Measurements from ENCODE around the gene CSNK1G1.
"Not testable (repeated sequence)": the region's sequence is repeated elsewhere in the genome, so short reads cannot be mapped to it uniquely, and the experiment has no call there.

The CSNK1G1 gene

DNA sequence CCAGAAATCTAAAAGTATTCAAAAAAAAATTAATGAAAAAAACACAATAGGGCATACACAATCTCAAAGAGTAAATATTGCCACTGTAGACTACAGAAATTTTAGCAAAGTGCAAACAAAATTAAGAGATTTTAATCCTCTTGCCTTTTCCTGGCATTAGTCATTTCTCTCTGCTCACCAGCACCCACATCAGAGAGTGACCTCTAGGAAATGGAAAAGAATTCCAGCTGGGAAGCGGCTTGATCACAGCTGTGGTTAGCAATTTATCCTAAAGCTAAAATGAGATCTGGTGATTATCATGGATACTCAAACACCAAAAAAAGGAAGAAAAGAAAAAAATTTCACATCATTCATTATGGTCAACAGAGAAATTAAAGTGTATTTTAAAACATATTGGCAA lies 7.5 kb downstream of the CSNK1G1 start:
- no peak for DNase-seq

DNA sequence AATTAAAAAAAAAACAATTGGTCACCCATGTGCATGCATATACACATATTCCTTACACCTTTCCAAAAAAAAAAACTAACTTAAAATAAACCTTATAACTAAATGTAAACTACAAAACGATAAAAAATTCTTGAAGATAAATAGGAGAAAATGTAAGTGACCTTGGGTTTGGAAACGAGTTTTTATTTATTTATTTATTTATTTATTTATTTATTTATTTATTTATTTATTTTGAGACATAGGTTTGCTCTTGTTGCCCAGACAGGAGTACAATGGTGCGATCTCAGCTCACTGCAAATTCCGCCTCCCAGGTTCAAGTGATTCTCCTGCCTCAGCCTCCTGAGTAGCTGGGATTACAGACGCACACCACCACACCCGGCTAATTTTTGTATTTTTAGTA lies 9.7 kb downstream of the CSNK1G1 start:
- DNase-seq, result not testable (repeated sequence)

DNA sequence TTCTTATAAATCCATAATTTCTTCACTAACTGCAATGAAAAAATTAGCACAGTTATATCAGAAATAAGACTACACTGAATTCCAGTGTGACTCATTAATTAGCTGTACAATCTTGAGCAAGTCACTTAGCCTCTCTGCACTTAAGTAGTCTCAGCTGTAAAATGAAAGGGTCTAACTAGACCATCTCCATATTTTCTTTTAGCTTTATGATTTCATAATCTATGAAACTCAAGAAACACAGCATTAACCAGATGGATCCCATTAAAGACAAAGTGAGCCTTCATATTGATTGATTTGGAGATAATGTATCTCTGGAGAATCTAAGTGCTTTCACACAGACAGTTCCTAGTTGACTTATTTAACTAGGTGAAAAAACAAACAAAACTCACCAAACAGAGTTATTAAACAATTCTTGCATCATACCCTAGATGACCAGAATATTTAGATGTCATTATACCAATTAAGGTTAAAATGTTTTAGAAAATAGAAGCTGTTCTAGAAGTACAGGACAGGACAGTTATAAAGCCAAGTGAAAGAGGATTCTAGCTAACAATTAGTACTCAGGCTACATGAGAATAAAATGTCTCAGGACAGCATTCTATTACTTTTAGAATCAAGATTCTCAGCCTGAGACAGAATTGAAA lies 11.2 kb downstream of the CSNK1G1 start:
- no peak for DNase-seq

DNA sequence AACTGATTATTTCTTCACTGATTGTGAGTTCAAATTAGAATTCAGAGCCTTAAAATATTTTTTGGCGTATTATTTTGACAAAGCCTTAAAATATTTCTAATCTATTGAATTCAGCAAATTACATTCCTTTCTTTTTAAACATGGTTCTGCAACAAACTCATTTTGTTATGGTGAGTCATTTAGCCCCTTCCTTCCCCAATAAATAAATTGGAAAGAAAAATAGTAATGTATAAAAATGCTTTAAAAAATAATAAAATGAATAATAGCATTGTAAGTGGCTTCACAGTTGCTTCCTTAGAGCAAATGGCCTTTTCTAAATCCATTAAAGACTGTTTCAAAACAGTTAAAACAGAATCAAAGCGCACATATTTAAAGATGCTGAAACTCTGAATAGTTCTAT lies 12.1 kb downstream of the CSNK1G1 start:
- DNase-seq, result no peak

DNA sequence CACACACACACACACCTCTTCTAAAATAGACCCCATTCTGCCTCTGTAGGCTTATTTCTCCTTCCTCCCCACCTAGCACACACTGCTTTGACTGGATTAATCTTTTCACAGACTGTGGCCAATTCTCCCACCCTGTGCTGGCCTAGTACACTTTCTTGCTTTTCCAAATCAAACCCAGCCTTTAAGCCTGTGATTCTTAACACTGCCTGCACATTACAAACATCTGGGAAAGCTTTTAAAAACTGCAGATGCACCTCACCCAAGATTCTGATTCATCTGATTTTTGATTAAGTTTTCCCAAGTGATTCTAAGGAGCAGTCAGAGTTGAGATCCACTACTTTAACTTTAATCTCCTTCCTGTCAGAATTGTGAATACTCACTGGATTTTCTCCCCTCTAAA lies 12.8 kb downstream of the CSNK1G1 start:
- no peak for DNase-seq

DNA sequence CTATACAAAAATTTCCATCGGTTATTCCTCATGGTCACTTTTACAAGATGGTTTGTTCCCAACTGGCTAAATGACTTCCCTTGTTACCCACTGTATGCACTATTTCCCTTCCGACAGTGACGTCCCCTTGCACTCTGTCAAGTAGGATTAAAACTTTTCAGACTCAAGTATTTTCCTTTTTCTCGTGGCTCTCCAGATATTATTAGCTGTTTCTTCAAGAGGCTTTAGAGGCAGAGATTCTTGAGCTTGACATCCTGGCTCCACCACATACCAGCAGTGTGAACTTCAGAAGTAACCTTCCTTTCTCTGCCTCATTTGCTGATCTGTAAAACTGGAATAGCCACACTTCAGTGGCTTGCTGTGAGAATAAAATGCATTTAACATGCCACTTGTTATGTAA lies 14.0 kb downstream of the CSNK1G1 start:
- DNase-seq, result no peak

DNA sequence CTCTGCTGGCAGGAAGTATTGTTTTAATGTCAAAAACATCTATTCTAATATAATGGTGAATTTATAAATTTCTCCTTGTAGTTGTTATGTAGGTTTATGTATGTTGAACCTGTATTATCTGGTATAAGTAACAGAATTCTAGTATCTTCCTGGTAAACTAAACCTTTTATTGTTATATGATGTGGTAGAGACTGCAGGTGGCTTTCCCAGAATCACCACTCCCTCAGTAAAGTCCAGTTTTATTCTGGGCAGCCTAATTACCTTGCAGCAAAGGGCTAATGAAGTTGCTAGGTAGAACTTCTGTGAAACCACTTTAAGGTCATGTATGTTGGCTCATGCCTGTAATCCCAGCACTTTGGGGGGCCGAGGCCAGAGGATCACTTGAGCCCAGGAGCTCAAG lies 15.6 kb downstream of the CSNK1G1 start:
- no peak for DNase-seq

DNA sequence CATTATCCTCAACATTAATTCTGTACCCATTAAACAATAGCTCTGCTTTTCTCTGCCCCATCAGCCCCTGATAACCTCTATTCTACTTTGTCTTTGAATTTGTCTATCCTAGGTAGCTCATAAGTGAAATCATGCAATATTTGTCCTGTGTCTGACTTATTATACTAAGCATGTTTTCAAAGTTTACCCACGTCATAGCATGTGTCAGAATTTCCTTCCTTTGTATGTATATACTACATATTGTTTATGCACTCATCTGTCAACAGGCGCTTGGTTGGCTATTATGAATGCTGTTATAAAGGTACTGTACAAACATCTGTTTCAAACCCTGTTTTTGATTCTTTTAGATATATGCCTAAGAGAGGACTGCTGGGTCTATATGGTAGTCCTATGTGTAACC lies 18.2 kb downstream of the CSNK1G1 start:
- no peak for DNase-seq

DNA sequence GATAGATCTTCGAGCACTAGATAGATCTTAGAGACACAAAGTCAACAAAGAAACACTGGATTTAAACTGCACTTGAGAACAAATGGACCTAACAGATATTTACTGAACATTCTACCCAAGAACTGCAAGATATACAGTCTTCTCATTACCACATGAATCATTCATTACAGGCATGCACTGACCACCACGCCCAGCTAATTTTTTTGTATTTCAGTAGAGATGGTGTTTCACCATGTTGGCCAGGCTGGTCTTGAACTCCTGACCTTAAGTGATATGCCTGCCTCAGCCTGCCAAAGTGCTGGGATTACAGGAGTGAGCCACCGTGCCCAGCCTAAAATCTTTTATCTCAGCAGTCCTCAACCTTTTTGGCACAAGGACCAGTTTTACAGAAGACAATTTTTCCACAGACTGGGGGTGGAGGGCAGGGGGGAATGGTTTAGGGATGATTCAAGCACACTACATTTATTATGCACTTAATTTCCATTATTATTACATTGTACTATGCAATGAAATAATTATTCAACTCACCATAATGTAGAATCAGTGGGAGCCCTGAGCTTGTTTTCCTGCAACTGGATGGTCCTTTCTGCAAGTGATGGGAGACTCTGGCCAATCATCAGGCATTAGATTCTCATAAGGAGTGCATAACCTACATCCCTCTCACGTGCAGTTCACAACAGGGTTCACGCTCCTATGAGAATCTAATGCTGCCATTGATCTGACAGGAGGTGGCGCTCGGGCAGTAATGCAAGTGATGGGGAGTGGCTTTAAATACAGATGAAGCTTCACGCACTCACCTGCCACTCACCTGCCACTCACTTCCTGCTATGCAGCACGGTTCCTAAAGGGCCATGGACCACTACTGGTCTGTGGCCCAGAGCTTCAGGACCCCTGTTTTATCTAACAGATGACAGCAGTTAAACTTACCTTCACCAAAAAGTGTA lies 21.7 kb downstream of the CSNK1G1 start:
- DNase-seq, result no peak

DNA sequence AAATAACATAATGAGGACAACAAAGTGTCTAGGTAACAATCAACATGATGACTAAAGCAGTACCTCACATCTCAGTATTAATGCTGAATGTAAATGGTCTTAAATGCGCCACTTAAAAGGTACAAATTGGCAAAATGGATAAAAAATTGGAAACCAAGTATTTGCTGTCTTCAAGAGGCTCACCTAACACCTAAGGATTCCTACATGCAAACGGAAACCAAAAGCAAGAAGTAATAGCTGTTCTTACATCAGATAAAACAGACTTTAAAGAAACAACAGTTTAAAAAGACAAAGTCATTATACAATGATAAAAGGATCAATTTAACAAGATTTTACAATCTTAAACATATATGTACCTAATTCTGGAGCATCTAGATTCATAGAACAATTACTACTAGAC lies 22.5 kb downstream of the CSNK1G1 start:
- DNase-seq, result no peak

DNA sequence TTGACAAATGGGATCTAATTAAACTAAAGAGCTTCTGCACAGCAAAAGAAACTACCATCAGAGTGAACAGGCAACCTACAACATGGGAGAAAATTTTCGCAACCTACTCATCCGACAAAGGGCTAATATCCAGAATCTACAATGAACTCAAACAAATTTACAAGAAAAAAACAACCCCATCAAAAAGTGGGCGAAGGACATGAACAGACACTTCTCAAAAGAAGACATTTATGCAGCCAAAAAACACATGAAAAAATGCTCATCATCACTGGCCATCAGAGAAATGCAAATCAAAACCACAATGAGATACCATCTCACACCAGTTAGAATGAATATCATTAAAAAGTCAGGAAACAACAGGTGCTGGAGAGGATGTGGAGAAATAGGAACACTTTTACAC lies 24.3 kb downstream of the CSNK1G1 start:
- DNase-seq, result not testable (repeated sequence)

DNA sequence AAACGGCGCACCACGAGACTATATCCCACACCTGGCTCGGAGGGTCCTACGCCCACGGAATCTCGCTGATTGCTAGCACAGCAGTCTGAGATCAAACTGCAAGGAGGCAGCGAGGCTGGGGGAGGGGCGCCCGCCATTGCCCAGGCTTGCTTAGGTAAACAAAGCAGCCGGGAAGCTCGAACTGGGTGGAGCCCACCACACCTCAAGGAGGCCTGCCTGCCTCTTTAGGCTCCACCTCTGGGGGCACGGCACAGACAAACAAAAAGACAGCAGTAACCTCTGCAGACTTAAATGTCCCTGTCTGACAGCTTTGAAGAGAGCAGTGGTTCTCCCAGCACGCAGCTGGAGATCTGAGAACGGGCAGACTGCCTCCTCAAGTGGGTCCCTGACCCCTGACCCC lies 29.0 kb downstream of the CSNK1G1 start:
- DNase-seq, result not testable (repeated sequence)

DNA sequence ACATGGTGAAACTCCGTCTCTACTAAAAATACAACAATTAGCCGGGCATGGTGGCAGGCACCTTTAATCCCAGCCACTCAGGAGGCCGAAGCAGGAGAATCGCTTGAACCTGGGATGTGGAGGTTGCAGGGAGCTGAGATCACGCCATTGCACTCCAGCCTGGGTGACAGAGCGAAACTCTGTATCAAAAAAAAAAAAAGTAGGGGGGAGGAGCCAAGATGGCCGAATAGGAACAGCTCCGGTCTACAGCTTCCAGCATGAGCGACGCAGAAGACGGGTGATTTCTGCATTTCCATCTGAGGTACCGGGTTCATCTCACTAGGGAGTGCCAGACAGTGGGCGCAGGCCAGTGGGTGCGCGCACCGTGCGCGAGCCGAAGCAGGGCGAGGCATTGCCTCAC lies 29.5 kb downstream of the CSNK1G1 start:
- DNase-seq, result not testable (repeated sequence)

DNA sequence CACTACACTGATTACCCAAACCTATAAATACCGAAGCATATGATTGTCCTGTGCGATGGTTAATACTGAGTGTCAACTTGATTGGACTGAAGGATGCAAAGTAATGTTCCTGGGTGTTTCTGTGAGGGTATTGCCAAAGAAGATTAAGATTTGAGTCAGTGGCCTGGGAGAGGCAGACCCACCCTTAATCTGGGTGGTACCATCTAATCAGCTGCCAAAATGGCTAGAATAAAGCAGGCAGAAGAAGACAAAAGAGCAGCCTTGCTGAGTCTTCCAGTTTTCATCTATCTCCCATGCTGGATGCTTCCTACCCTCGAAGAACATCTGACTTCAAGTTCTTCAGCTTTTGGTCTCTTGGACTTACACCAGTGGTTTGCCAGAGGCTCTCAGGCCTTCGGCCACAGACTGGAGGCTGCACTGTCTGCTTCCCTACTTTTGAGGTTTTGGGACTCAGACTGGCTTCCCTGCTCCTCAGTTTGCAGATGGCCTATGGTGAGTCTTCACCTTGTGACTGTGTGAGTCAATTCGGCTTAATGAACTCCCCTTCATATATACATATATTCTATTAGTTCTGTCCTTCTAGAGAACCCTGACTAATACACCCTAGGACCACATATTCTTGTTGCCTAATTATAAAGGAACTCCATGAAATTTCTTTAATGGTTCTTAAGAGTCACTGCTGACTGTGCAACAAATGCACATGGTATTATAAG lies 31.7 kb downstream of the CSNK1G1 start:
- no peak for DNase-seq

DNA sequence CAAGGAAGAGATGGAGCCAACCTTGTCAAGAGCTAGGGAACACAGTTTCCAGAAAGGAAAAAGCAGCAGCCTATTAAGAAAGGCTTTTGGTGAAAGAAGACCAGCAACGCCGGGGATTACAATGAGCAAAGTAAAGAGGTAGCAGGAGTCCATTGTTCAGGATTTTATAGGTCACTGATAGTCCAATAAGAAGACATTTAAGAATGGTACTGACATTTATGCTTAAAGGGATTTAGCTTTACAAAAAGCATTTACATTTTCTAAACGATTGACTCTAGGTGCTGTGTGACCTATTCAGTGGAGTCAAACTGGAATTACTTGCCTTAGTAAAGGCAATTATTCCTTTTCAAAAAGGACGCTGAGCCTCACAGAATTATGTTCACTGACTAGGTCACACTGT lies 40.8 kb downstream of the CSNK1G1 start:
- no peak for DNase-seq

DNA sequence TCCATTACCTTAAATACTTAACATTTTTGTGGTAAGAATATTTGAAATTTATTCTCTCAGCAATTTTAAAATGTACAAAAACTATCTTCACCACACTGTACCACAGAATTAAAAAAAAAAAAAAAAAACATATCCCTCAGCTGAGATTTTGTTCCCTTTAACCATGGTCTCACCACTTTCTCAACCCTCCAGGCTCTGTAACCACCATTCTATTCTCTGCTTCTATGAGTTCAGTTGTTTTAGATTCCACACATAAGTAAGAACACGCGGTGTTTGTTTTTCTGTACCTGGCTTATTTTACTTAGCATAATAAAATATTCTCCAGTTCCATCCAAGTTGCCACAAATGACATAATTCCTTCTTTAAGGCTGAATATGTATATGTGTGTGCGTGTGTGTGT lies 41.5 kb downstream of the CSNK1G1 start:
- DNase-seq, result no peak

DNA sequence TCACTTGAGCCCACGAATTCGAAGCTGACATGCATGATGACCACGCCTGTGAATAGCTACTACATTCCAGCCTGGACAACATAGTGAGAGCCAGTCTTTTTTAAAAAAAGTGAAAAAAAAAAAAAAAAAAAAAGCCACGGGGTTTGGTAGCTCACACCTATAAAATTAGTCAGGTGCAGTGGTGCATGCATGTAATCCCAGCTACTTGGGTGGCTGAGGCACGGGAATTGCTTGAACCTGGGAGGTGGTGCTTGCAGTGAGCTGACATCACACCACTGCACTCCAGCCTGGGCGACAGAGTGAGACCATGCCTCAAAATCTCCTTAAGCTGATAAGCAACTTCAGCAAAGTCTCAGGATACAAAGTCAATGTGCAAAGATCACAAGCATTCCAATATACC lies 44.4 kb downstream of the CSNK1G1 start:
- DNase-seq, result no peak

DNA sequence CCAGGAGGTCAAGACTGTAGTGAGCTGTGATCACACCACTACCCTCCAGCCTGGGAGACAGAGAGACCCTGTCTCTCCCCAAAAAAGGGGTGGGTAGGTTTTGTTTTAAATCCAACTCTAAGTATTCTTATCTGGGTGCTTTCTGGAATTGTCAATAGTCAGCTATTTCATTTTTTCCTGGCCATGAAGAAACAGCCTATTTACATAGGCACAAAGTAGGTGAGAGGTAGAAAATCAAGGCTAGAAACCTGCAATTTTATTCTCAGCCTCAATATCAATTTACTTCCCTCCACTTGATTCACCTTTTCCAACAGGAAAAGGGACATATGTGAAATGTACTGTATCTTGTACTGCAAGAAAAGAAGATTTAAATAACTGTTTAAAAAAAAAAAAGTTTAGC lies 45.9 kb downstream of the CSNK1G1 start:
- no peak for DNase-seq

DNA sequence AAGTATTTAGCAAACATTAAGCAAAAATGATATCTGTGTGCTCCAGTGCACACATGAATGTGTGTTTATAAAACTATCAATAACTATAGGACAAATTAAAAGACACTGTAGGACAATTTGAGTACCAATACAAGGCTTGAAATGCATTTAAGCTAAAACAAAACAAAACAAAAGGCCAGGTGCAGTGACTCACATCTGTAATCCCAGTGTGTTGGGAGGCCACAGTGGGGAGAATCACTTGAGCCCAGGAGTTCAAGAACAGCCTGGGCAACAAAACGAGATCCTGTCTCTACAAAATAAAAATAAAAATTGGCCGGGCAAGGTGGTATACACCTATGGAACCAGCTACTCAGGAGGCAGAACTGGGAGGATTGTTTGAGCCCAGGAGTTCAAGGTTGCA lies 50.7 kb downstream of the CSNK1G1 start:
- DNase-seq, result no peak

DNA sequence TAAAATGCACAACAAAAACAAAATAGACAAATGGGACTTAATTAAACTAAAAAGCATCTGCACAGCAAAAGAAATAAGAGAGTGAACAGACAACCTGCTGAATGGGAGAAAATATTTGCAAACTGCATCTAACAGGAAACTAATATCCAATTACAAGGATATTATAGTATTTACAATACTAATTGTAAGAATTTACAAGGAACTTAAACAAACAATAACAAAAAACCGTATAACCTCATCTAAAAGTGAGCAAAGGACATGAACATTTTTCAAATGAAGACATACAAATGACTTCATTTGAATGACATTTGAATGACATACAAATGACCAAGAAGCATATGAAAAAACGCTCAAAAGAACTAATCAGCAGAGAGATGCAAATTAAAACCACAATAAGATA lies 66.4 kb downstream of the CSNK1G1 start:
- DNase-seq, result no peak

DNA sequence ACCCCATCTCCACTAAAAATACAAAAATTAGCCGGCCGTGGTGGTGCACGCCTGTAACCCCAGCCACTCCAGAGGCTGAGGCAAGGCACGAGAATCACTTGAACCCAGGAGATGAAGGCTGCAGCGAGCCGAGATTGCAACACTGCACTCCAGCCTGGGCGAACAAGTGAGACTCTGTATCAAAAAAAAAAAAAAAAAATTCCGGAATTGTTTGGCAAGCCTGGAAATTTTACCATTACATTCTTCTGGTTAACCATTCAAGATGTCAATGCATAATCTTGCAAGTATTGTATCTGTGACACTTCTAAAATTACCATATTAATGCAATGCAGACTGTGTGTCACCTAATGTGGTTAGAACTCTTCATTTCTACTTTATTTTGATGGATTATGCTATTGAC lies 67.0 kb downstream of the CSNK1G1 start:
- no peak for DNase-seq

DNA sequence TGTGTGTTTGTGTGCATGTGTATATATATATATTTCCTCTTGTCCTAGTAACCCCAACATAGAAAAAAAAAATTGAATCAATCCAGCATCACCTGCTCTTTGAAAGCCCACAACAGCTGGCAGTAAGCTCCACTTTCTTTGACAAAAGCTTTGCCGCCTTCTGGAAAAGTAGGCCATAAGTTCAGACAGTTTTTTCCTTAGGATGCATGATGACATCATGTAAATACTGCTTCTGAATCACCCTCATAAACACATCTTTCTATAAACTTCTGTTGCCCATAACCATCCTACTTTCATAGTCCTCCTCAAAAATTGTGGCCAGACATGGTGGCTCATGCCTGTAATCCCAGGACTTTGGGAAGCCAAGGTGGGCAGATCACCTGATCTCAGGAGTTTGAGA lies 67.4 kb downstream of the CSNK1G1 start:
- no peak for DNase-seq

DNA sequence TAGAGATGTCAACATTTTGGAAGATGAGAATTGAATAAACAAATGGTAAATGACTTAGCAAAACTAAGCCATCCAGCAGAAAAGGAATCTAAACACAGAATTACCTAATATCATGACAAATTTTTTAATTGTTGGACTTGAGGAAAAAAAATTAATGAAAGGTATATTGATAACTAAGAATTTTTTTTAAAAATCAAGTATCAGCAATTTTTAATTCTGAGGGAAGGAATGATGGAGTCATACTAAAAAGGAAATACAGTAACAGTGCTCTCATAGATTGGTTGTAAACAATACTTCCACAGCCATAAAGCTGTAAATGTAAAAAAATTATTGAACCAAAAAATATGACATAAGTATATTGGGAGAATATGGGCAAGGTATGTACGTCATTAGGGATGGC lies 68.0 kb downstream of the CSNK1G1 start:
- DNase-seq, result no peak

DNA sequence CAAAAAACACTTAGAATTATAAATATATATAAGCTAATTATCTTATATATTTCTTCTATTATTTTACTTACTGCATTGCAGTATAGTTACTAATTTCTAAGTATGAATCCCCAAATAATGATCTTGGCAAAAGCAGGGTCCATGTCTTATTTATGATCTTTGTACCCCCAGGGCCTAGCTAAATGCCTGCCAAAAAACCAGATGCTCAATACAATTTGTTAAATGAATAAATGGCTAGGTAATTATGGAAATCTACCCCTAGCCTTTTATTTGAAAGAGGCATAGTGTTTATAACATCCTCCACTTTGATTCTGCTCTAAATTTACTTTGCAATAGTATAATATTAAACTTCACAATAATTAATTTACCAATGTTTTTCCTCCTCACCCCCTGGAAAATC lies 69.5 kb downstream of the CSNK1G1 start:
- no peak for DNase-seq
